Measurements from ENCODE around the gene RBM6. TPM values are rescaled to one million over a fixed set of nuclear protein-coding genes. Genes with fewer than 3 reads are reported as not detected.

Gene RBM6
- total and polyA plus RNA-seq, 9 of the 15 experiments (the other 6 are each of a cell fraction or from before 2014, with no cell fraction given) = 19.9 to 82.2 (median 57.8) TPM

- TF ChIP-seq KDM1A (IDR thresholded peaks at IDR 0.05) (no peak), EHMT2 (IDR thresholded peaks at IDR 0.05) (no peak), CEBPG (CRISPR knock-in tag; IDR thresholded peaks at IDR 0.05) (no peak), CEBPG (tag; conservative IDR thresholded peaks at IDR 0.05 in 1 of 2, IDR thresholded peaks at IDR 0.05 in 1 of 2) (no peak), POLR3G (IDR thresholded peaks at IDR 0.05; ENCODE audit: extremely low read depth, insufficient read length, insufficient replicate concordance) (no peak), ZNF431 (CRISPR knock-in tag; IDR thresholded peaks at IDR 0.05) (0 out of 2 replicates have a peak, but pooled peaks have one; percentile 53), ZNF644 (tag; IDR thresholded peaks at IDR 0.05; ENCODE audit: low read depth) (peak; percentile 55; the same call in 1 of the 2 replicates), ASH1L (IDR thresholded peaks at IDR 0.05; ENCODE audit: borderline replicate concordance, low read depth, partially characterized antibody) (no peak), OTX1 (CRISPR knock-in tag; IDR thresholded peaks at IDR 0.05) (no peak), ZNF780A (CRISPR knock-in tag; IDR thresholded peaks at IDR 0.05) (no peak), SMAD2 (IDR thresholded peaks at IDR 0.05; ENCODE audit: low read depth, low read length) (no peak), ZNF785 (CRISPR knock-in tag; IDR thresholded peaks at IDR 0.05) (no peak), MAFG (tag; conservative IDR thresholded peaks at IDR 0.05) (no peak), ZNF551 (CRISPR knock-in tag; IDR thresholded peaks at IDR 0.05) (no peak), PTTG1 (tag; IDR thresholded peaks at IDR 0.05; ENCODE audit: low read depth) (no peak), TBL1XR1 (IDR thresholded peaks at IDR 0.05; ENCODE audit: low read length in 2 of 2) (no peak), ETV6 (IDR thresholded peaks at IDR 0.05; ENCODE audit: borderline replicate concordance in 1 of 2, low read depth in 2 of 2, low read length in 1 of 2) (no peak), ETV6 (CRISPR knock-in tag; IDR thresholded peaks at IDR 0.05; ENCODE audit: borderline replicate concordance) (no peak), ZBTB8A (IDR thresholded peaks at IDR 0.05; ENCODE audit: partially characterized antibody) (no peak), CBX1 (IDR thresholded peaks at IDR 0.05; ENCODE audit: low read depth) (0 out of 2 replicates have a peak, but pooled peaks have one; percentile 41), BMI1 (IDR thresholded peaks at IDR 0.05; ENCODE audit: low read length) (no peak), JUNB (CRISPR knock-in tag; conservative IDR thresholded peaks at IDR 0.05) (no peak), ZNF445 (CRISPR knock-in tag; IDR thresholded peaks at IDR 0.05; ENCODE audit: low read depth) (no peak), ZFP91 (CRISPR knock-in tag; IDR thresholded peaks at IDR 0.05) (no peak), ZNF311 (CRISPR knock-in tag; IDR thresholded peaks at IDR 0.05) (no peak), POLR2A (conservative IDR thresholded peaks at IDR 0.05) (peak; percentile 97), SRSF1 (IDR thresholded peaks at IDR 0.05; ENCODE audit: low read depth, low read length) (no peak)
- TF ChIP-seq, protein P1, sequence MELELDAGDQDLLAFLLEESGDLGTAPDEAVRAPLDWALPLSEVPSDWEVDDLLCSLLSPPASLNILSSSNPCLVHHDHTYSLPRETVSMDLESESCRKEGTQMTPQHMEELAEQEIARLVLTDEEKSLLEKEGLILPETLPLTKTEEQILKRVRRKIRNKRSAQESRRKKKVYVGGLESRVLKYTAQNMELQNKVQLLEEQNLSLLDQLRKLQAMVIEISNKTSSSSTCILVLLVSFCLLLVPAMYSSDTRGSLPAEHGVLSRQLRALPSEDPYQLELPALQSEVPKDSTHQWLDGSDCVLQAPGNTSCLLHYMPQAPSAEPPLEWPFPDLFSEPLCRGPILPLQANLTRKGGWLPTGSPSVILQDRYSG (tag; conservative IDR thresholded peaks at IDR 0.05; ENCODE audit: low read depth) = no peak
- TF ChIP-seq, protein P2, sequence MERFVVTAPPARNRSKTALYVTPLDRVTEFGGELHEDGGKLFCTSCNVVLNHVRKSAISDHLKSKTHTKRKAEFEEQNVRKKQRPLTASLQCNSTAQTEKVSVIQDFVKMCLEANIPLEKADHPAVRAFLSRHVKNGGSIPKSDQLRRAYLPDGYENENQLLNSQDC (CRISPR knock-in tag; IDR thresholded peaks at IDR 0.05) = no peak
These were observed at the start of gene RBM6 (continued) for GRCh38 chr3:49939858-49940666.
